SK-N-SH treated with all-trans-retinoic acid at 6 μM for 48 hours (cell line): Measurements from ENCODE around the gene AUTS2.

Experiments
- ATAC-seq: fragments of 200-7000 bp; cut with Tn5 transposase; 3 replicates; pipeline ENCODE4 v1.9.1; 2020; ENCODE audit warnings: mild to moderate bottlenecking, moderate library complexity
- ARNTL ChIP-seq: fragments of 450-650 bp; formaldehyde crosslinking; IDR thresholded peaks from 2 replicates; pipeline ENCODE4 v1.5.0; 2020; ENCODE audit warnings: low read depth, mild to moderate bottlenecking, moderate library complexity, borderline replicate concordance
- GLIS3 ChIP-seq: fragments of 250-450 bp; sonication (Bioruptor Pico); IDR thresholded peaks from 2 replicates; pipeline ENCODE4 v1.5.0; 2020; ENCODE audit warnings: mild to moderate bottlenecking, moderate library complexity
- ISL1 ChIP-seq: fragments of 250-450 bp; sonication (Bioruptor Pico); IDR thresholded peaks from 2 replicates; pipeline ENCODE4 v2.1.2; 2022; ENCODE audit warnings: mild to moderate bottlenecking, moderate library complexity
- OSR1 ChIP-seq: fragments of 250-450 bp; sonication (Bioruptor Pico); IDR thresholded peaks from 2 replicates; pipeline ENCODE4 v1.8.0; 2022; ENCODE audit warnings: moderate library complexity, mild to moderate bottlenecking, inconsistent platforms
- POU6F1 ChIP-seq: fragments of 250-450 bp; sonication (Bioruptor Pico); IDR thresholded peaks from 2 replicates; pipeline ENCODE4 v1.8.0; 2021; ENCODE audit warnings: low read depth, mild to moderate bottlenecking, moderate library complexity, borderline replicate concordance
- PPARA ChIP-seq: fragments of 250-450 bp; sonication (Bioruptor Pico); IDR thresholded peaks from 2 replicates; pipeline ENCODE4 v1.5.0; 2020; ENCODE audit warnings: mild to moderate bottlenecking, borderline replicate concordance
- RARB ChIP-seq: fragments of 250-450 bp; sonication (Bioruptor Pico); IDR thresholded peaks from 2 replicates; pipeline ENCODE4 v1.8.0; 2021; ENCODE audit warnings: mild to moderate bottlenecking, moderate library complexity
- TCF4 ChIP-seq: fragments of 250-450 bp; sonication (Bioruptor Pico); IDR thresholded peaks from 2 replicates; pipeline ENCODE4 v1.8.0; 2021; ENCODE audit warnings: mild to moderate bottlenecking, moderate library complexity, borderline replicate concordance
- TOX ChIP-seq: fragments of 250-450 bp; sonication (Bioruptor Pico); IDR thresholded peaks from 2 replicates; pipeline ENCODE4 v1.8.0; 2021; ENCODE audit warnings: mild to moderate bottlenecking, moderate library complexity, borderline replicate concordance
- TSHZ2 ChIP-seq: fragments of 250-450 bp; sonication (Bioruptor Pico); IDR thresholded peaks from 2 replicates; pipeline ENCODE4 v1.5.0; 2020; ENCODE audit warnings: mild to moderate bottlenecking, moderate library complexity
- ZC3H10 ChIP-seq: fragments of 250-450 bp; sonication (Bioruptor Pico); IDR thresholded peaks from 2 replicates; pipeline ENCODE4 v1.5.1; 2021; ENCODE audit warnings: mild to moderate bottlenecking, moderate library complexity
- ZFP30 ChIP-seq: fragments of 450-650 bp; formaldehyde crosslinking; IDR thresholded peaks from 2 replicates; pipeline ENCODE4 v1.5.0; 2022; ENCODE audit warnings: mild to moderate bottlenecking, moderate library complexity
- ZNF70 ChIP-seq: fragments of 450-650 bp; formaldehyde crosslinking; IDR thresholded peaks from 2 replicates; pipeline ENCODE4 v1.5.0; 2020; ENCODE audit warnings: mild to moderate bottlenecking, moderate library complexity
- TF ChIP-seq, protein P1 (sequence below): fragments of 250-450 bp; sonication (Bioruptor Pico); IDR thresholded peaks from 2 replicates; pipeline ENCODE4 v1.8.0; 2020; ENCODE audit warnings: mild to moderate bottlenecking, moderate library complexity, borderline replicate concordance
- TF ChIP-seq, protein P2 (sequence below): fragments of 250-450 bp; sonication (Bioruptor Pico); IDR thresholded peaks from 2 replicates; pipeline ENCODE4 v1.5.1; 2021; ENCODE audit warnings: mild to moderate bottlenecking, moderate library complexity
- TF ChIP-seq, protein P3 (sequence below): fragments of 250-450 bp; sonication (Bioruptor Pico); IDR thresholded peaks from 2 replicates; pipeline ENCODE4 v1.5.1; 2020; ENCODE audit warnings: low read depth, mild to moderate bottlenecking, moderate library complexity

The AUTS2 gene

DNA sequence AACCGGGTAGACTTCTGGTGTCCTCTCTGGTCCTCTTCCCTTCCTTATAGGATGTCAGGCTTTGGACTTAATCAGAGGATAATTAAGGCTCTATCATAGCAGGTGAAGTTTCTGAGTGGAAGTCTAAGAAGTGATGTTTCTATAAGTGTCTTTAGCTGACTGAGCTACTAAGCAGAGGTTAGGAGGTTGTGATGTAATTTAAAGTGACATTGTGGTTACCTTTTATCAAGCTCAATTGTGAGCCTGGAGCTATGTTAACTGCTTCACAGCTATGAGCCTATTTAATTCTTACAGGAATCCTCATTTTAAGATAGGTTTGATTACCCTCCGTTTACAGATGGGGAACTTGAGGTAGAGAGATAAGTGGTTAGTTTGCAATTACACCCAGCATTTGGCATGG, 365.1 kb downstream of the AUTS2 start:
- TF ChIP-seq ARNTL (CRISPR knock-in tag) (no peak), TCF4 (CRISPR knock-in tag) (no peak), TSHZ2 (CRISPR knock-in tag) (no peak), RARB (CRISPR knock-in tag) (no peak)
- TF ChIP-seq, all 23 proteins: peak for 0
- ATAC-seq = no peak

- peak; percentile 83 for ATAC-seq
- no peak for TF ChIP-seq PPARA
- TF ChIP-seq POU6F1 (CRISPR knock-in tag) = no peak
- no peak for TF ChIP-seq ZNF70 (CRISPR knock-in tag)
- TF ChIP-seq ZC3H10 (CRISPR knock-in tag) = no peak
- TF ChIP-seq TCF4 (CRISPR knock-in tag) = 0 out of 2 replicates have a peak, but pooled peaks have one; percentile 44
- TF ChIP-seq, protein P1, sequence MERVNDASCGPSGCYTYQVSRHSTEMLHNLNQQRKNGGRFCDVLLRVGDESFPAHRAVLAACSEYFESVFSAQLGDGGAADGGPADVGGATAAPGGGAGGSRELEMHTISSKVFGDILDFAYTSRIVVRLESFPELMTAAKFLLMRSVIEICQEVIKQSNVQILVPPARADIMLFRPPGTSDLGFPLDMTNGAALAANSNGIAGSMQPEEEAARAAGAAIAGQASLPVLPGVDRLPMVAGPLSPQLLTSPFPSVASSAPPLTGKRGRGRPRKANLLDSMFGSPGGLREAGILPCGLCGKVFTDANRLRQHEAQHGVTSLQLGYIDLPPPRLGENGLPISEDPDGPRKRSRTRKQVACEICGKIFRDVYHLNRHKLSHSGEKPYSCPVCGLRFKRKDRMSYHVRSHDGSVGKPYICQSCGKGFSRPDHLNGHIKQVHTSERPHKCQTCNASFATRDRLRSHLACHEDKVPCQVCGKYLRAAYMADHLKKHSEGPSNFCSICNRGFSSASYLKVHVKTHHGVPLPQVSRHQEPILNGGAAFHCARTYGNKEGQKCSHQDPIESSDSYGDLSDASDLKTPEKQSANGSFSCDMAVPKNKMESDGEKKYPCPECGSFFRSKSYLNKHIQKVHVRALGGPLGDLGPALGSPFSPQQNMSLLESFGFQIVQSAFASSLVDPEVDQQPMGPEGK (CRISPR knock-in tag) = no peak
- TF ChIP-seq TSHZ2 (CRISPR knock-in tag) = peak; percentile 64; the same call in 1 of the 2 replicates
- no peak for TF ChIP-seq TOX (CRISPR knock-in tag)
- no peak for TF ChIP-seq OSR1 (CRISPR knock-in tag)
- no peak for TF ChIP-seq ISL1 (CRISPR knock-in tag)
- no peak for TF ChIP-seq RARB (CRISPR knock-in tag)
- TF ChIP-seq ZFP30 (CRISPR knock-in tag) = no peak
- TF ChIP-seq, protein P2, sequence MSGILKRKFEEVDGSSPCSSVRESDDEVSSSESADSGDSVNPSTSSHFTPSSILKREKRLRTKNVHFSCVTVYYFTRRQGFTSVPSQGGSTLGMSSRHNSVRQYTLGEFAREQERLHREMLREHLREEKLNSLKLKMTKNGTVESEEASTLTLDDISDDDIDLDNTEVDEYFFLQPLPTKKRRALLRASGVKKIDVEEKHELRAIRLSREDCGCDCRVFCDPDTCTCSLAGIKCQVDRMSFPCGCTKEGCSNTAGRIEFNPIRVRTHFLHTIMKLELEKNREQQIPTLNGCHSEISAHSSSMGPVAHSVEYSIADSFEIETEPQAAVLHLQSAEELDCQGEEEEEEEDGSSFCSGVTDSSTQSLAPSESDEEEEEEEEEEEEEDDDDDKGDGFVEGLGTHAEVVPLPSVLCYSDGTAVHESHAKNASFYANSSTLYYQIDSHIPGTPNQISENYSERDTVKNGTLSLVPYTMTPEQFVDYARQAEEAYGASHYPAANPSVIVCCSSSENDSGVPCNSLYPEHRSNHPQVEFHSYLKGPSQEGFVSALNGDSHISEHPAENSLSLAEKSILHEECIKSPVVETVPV (CRISPR knock-in tag) = no peak
- TF ChIP-seq, protein P3, sequence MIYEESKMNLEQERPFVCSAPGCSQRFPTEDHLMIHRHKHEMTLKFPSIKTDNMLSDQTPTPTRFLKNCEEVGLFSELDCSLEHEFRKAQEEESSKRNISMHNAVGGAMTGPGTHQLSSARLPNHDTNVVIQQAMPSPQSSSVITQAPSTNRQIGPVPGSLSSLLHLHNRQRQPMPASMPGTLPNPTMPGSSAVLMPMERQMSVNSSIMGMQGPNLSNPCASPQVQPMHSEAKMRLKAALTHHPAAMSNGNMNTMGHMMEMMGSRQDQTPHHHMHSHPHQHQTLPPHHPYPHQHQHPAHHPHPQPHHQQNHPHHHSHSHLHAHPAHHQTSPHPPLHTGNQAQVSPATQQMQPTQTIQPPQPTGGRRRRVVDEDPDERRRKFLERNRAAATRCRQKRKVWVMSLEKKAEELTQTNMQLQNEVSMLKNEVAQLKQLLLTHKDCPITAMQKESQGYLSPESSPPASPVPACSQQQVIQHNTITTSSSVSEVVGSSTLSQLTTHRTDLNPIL (CRISPR knock-in tag) = no peak
- TF ChIP-seq GLIS3 (CRISPR knock-in tag) = no peak
- TF ChIP-seq, all 23 proteins: peak for 2
These were observed 368.7 kb downstream of the AUTS2 start for GRCh38 chr7:69966766-69967591.
